WTC11 (cell line): ENCODE results near the gene VSTM2B. TPM values are rescaled to one million over a fixed set of nuclear protein-coding genes. Genes with fewer than 3 reads are reported as not detected.

ENCODE experiments used
- ATAC-seq: fragments of 200-7000 bp; cut with Tn5 transposase; 2 replicates; pipeline ENCODE4 v1.10.0; 2021; ENCODE audit warnings: mild to moderate bottlenecking, moderate library complexity
- CTCF ChIA-PET: fragments of 300-600 bp; sonication (Branson Sonifier 250); formaldehyde crosslinking; loops from one replicate; lab custom pipeline; 2021; ENCODE audit warnings: antibody characterized with exemption; lab: Charles Lee
- POLR2A ChIA-PET: fragments of 350-600 bp; sonication (Branson Sonifier 250); formaldehyde crosslinking; loops from one replicate; lab custom pipeline; 2021; ENCODE audit warnings: antibody characterized with exemption; lab: Charles Lee
- DNase-seq: peaks from one replicate; pipeline ENCODE4 v3.0.0; 2021; ENCODE audit warnings: low spot score
- H3K27ac Mint-ChIP-seq: 2 replicates; pipeline ENCODE4 v1.8.0; 2021; ENCODE audit warnings: mixed read lengths
- H3K27me3 Mint-ChIP-seq: 2 replicates; pipeline ENCODE4 v1.8.0; 2021; ENCODE audit warnings: low read depth, mild to moderate bottlenecking, moderate library complexity, mixed read lengths
- H3K36me3 Mint-ChIP-seq: 2 replicates; pipeline ENCODE4 v1.8.0; 2021; ENCODE audit warnings: mixed read lengths
- H3K4me1 Mint-ChIP-seq: 2 replicates; pipeline ENCODE4 v1.8.0; 2022; ENCODE audit warnings: mixed read lengths
- H3K4me3 Mint-ChIP-seq: 2 replicates; pipeline ENCODE4 v1.8.0; 2021; ENCODE audit warnings: mild to moderate bottlenecking, moderate library complexity, mixed read lengths
- H3K9me3 Mint-ChIP-seq: 2 replicates; pipeline ENCODE4 v1.8.0; 2021; ENCODE audit warnings: mixed read lengths
- ATF1 ChIP-seq: sonication (generic); formaldehyde crosslinking; IDR thresholded peaks from 2 replicates; pipeline ENCODE4 v1.8.1; 2023; ENCODE audit warnings: mild to moderate bottlenecking, moderate library complexity, missing genetic modification reagents
- CBFB ChIP-seq: sonication (generic); formaldehyde crosslinking; IDR thresholded peaks from 2 replicates; pipeline ENCODE4 v1.8.1; 2022; ENCODE audit warnings: mild to moderate bottlenecking, low read depth, missing genetic modification reagents
- HMGA2 ChIP-seq: fragments of 250-450 bp; sonication (Bioruptor Pico); IDR thresholded peaks from 2 replicates; pipeline ENCODE4 v1.4.0; 2021; ENCODE audit warnings: mild to moderate bottlenecking, moderate library complexity
- KAT7 ChIP-seq: sonication (generic); formaldehyde crosslinking; IDR thresholded peaks from 2 replicates; pipeline ENCODE4 v1.8.1; 2023; ENCODE audit warnings: missing genetic modification reagents, mild to moderate bottlenecking, borderline replicate concordance
- NR3C1 ChIP-seq: sonication (generic); formaldehyde crosslinking; conservative IDR thresholded peaks from 2 replicates; pipeline ENCODE4 v1.8.1; 2023; ENCODE audit warnings: low read depth, mild to moderate bottlenecking, missing genetic modification reagents
- OVOL2 ChIP-seq: fragments of 250-450 bp; sonication (Bioruptor Pico); IDR thresholded peaks from 2 replicates; pipeline ENCODE4 v1.9.0; 2021; ENCODE audit warnings: mild to moderate bottlenecking, borderline replicate concordance
- PRRX2 ChIP-seq: fragments of 250-450 bp; sonication (Bioruptor Pico); IDR thresholded peaks from 2 replicates; pipeline ENCODE4 v1.8.0; 2021; ENCODE audit warnings: mild to moderate bottlenecking
- SMAD3 ChIP-seq: sonication (generic); formaldehyde crosslinking; IDR thresholded peaks from 2 replicates; pipeline ENCODE4 v1.8.0; 2022; ENCODE audit warnings: missing genetic modification reagents, mild to moderate bottlenecking, borderline replicate concordance
- ZNF138 ChIP-seq: sonication (generic); formaldehyde crosslinking; conservative IDR thresholded peaks from 2 replicates; pipeline ENCODE4 v1.8.1; 2022; ENCODE audit warnings: mild to moderate bottlenecking, moderate library complexity, missing genetic modification reagents
- ZNF263 ChIP-seq: sonication (generic); formaldehyde crosslinking; IDR thresholded peaks from 2 replicates; pipeline ENCODE4 v1.8.1; 2022; ENCODE audit warnings: low read depth, mild to moderate bottlenecking, moderate library complexity, missing genetic modification reagents
- total RNA-seq: library from RNA; stranded (reverse); gene quantifications from 3 replicates; pipeline ENCODE4 v1.2.3, GENCODE V29; 2021
- TF ChIP-seq, protein P1 (sequence below): sonication (generic); formaldehyde crosslinking; IDR thresholded peaks from 2 replicates; pipeline ENCODE4 v1.8.1; 2023; ENCODE audit warnings: mild to moderate bottlenecking, missing genetic modification reagents, moderate library complexity
- TF ChIP-seq, protein P2 (sequence below): fragments of 200-600 bp; IDR thresholded peaks from 2 replicates; pipeline ENCODE4 v1.8.0; 2022; ENCODE audit warnings: antibody characterized with exemption
- TF ChIP-seq, protein P3 (sequence below): sonication (generic); formaldehyde crosslinking; IDR thresholded peaks from 2 replicates; pipeline ENCODE4 v1.8.1; 2023; ENCODE audit warnings: mild to moderate bottlenecking, missing genetic modification reagents, borderline replicate concordance
- TF ChIP-seq, protein P4 (sequence below): sonication (generic); formaldehyde crosslinking; IDR thresholded peaks from 2 replicates; pipeline ENCODE4 v1.8.0; 2023; ENCODE audit warnings: missing genetic modification reagents
- TF ChIP-seq, protein P5 (sequence below): sonication (generic); formaldehyde crosslinking; IDR thresholded peaks from 2 replicates; pipeline ENCODE4 v1.8.0; 2023; ENCODE audit warnings: missing genetic modification reagents, mild to moderate bottlenecking, borderline replicate concordance
- TF ChIP-seq, protein P6 (sequence below): fragments of 250-450 bp; sonication (Bioruptor Pico); IDR thresholded peaks from 2 replicates; pipeline ENCODE4 v1.9.0; 2021; ENCODE audit warnings: mild to moderate bottlenecking

The VSTM2B gene
- total RNA-seq, 1 experiment from 2014 or later: 3.2 TPM

DNA sequence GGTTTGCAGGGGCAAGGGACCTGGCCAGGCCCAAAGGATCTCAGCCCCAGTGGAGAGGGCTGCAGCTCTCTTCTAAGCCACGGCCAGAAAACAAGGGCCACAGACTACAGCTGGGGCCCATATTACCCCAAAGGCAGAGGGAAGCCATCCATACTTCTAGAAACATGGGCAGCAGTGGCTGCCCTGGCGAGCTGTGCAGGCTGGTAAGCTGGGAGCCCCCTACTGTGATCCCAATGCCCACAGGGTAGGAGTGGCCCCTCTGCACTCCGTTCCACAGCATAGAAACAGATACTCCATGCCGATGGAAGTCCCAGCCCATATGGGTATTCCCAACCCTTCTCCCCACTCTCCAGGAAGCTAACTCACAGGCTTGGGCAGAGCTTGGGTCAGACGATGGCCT, 25.1 kb downstream of the VSTM2B start (continued):
- TF ChIP-seq, protein P1, sequence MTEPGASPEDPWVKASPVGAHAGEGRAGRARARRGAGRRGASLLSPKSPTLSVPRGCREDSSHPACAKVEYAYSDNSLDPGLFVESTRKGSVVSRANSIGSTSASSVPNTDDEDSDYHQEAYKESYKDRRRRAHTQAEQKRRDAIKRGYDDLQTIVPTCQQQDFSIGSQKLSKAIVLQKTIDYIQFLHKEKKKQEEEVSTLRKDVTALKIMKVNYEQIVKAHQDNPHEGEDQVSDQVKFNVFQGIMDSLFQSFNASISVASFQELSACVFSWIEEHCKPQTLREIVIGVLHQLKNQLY (CRISPR knock-in tag): no peak
- TF ChIP-seq SMAD3 (CRISPR knock-in tag): no peak

DNA sequence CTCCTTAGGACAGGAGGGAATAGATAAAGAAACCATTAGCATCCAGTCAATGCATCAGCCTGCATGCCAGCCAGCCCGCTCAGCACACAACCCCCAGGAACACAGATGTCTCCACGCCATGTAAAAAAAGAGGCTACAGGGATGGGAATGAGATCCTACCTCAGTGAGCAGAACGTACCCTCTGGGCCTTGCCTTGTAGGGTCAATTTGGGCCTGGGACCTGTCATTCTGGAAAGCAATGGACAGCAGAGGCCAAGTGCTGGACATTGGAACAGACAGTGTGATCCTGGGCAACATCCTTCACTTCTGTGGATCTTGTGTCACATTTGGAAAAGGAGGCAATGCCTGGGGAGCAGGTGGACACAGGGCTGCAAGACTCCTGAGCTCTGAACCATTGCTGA, 26.0 kb downstream of the VSTM2B start:
- Mint-ChIP-seq H3K36me3 (peaks cover 25% of the 10 kb centered on the region), H3K27ac (no peak overlapping the region), H3K4me3 (no peak overlapping the region), H3K4me1 (no peaks in the 10 kb centered on the region), H3K27me3 (peaks cover 33% of the 10 kb centered on the region), H3K9me3 (peaks cover 41% of the 10 kb centered on the region)
- ATAC-seq: no peak
- CTCF ChIA-PET: no interaction called here
- TF ChIP-seq ATF1 (CRISPR knock-in tag) (no peak), ZNF263 (CRISPR knock-in tag) (no peak), PRRX2 (no peak), CBFB (CRISPR knock-in tag) (no peak), NR3C1 (no peak), KAT7 (CRISPR knock-in tag) (no peak)
- TF ChIP-seq, protein P2, sequence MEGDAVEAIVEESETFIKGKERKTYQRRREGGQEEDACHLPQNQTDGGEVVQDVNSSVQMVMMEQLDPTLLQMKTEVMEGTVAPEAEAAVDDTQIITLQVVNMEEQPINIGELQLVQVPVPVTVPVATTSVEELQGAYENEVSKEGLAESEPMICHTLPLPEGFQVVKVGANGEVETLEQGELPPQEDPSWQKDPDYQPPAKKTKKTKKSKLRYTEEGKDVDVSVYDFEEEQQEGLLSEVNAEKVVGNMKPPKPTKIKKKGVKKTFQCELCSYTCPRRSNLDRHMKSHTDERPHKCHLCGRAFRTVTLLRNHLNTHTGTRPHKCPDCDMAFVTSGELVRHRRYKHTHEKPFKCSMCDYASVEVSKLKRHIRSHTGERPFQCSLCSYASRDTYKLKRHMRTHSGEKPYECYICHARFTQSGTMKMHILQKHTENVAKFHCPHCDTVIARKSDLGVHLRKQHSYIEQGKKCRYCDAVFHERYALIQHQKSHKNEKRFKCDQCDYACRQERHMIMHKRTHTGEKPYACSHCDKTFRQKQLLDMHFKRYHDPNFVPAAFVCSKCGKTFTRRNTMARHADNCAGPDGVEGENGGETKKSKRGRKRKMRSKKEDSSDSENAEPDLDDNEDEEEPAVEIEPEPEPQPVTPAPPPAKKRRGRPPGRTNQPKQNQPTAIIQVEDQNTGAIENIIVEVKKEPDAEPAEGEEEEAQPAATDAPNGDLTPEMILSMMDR: no peak
- TF ChIP-seq, protein P3, sequence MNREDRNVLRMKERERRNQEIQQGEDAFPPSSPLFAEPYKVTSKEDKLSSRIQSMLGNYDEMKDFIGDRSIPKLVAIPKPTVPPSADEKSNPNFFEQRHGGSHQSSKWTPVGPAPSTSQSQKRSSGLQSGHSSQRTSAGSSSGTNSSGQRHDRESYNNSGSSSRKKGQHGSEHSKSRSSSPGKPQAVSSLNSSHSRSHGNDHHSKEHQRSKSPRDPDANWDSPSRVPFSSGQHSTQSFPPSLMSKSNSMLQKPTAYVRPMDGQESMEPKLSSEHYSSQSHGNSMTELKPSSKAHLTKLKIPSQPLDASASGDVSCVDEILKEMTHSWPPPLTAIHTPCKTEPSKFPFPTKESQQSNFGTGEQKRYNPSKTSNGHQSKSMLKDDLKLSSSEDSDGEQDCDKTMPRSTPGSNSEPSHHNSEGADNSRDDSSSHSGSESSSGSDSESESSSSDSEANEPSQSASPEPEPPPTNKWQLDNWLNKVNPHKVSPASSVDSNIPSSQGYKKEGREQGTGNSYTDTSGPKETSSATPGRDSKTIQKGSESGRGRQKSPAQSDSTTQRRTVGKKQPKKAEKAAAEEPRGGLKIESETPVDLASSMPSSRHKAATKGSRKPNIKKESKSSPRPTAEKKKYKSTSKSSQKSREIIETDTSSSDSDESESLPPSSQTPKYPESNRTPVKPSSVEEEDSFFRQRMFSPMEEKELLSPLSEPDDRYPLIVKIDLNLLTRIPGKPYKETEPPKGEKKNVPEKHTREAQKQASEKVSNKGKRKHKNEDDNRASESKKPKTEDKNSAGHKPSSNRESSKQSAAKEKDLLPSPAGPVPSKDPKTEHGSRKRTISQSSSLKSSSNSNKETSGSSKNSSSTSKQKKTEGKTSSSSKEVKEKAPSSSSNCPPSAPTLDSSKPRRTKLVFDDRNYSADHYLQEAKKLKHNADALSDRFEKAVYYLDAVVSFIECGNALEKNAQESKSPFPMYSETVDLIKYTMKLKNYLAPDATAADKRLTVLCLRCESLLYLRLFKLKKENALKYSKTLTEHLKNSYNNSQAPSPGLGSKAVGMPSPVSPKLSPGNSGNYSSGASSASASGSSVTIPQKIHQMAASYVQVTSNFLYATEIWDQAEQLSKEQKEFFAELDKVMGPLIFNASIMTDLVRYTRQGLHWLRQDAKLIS (CRISPR knock-in tag): no peak
- DNase-seq: no peak
- POLR2A ChIA-PET: no interaction called here

DNA sequence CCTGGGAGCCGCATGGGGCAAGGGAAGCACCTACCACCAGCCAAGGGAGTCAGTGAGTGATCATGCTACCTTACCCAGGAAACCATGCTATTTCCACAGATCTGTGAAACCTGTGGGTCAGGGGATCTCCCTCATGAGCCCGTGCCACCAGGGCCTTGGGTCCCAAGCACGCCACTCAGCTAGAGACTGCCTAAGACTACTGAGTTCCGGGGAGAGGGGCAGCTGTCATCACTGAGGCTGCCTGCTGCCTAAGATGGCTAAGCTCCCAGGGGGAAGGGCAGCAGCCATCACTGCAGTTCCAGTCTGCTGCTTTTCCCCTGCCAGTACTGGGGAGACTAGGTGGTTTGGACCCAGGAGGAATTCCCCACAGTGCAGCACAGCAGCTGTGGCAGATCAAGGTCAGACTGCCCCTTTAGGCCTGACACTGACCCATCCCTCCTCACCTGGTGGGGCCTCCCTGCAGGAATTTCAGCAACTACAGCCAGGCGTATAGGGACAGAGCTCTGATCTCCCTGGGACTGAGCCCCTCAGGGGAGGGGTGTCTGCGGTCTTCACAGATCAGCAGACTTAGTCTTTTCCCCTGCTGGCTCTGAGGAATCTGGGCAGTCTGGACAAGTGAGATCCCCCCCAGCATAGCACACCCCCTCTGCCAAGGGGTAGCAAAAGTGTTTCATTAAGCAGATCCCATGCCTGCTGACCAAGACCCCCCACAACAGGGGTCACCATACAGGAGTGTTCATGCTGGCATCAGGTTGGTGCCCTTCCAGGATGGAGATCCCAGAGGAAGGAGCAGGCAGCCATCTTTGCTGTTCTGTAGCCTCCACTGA, 26.9 kb downstream of the VSTM2B start:
- Mint-ChIP-seq H3K4me1 (no peaks in the 10 kb centered on the region), H3K27me3 (peaks cover 33% of the 10 kb centered on the region), H3K4me3 (no peak overlapping the region), H3K36me3 (peaks cover 25% of the 10 kb centered on the region), H3K27ac (no peak overlapping the region), H3K9me3 (peaks cover 50% of the 10 kb centered on the region)
- ChIA-PET CTCF (interaction anchor here (1.3 kb wide), 1 partner anchor 25 kb away, joined by 3 read pairs; no protein-coding TSS in a partner anchor), POLR2A (no interaction called here)
- ATAC-seq (no peak), DNase-seq (no peak)
- TF ChIP-seq, protein P4, sequence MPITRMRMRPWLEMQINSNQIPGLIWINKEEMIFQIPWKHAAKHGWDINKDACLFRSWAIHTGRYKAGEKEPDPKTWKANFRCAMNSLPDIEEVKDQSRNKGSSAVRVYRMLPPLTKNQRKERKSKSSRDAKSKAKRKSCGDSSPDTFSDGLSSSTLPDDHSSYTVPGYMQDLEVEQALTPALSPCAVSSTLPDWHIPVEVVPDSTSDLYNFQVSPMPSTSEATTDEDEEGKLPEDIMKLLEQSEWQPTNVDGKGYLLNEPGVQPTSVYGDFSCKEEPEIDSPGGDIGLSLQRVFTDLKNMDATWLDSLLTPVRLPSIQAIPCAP (CRISPR knock-in tag): no peak
- TF ChIP-seq, protein P5, sequence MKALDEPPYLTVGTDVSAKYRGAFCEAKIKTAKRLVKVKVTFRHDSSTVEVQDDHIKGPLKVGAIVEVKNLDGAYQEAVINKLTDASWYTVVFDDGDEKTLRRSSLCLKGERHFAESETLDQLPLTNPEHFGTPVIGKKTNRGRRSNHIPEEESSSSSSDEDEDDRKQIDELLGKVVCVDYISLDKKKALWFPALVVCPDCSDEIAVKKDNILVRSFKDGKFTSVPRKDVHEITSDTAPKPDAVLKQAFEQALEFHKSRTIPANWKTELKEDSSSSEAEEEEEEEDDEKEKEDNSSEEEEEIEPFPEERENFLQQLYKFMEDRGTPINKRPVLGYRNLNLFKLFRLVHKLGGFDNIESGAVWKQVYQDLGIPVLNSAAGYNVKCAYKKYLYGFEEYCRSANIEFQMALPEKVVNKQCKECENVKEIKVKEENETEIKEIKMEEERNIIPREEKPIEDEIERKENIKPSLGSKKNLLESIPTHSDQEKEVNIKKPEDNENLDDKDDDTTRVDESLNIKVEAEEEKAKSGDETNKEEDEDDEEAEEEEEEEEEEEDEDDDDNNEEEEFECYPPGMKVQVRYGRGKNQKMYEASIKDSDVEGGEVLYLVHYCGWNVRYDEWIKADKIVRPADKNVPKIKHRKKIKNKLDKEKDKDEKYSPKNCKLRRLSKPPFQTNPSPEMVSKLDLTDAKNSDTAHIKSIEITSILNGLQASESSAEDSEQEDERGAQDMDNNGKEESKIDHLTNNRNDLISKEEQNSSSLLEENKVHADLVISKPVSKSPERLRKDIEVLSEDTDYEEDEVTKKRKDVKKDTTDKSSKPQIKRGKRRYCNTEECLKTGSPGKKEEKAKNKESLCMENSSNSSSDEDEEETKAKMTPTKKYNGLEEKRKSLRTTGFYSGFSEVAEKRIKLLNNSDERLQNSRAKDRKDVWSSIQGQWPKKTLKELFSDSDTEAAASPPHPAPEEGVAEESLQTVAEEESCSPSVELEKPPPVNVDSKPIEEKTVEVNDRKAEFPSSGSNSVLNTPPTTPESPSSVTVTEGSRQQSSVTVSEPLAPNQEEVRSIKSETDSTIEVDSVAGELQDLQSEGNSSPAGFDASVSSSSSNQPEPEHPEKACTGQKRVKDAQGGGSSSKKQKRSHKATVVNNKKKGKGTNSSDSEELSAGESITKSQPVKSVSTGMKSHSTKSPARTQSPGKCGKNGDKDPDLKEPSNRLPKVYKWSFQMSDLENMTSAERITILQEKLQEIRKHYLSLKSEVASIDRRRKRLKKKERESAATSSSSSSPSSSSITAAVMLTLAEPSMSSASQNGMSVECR: no peak
- TF ChIP-seq OVOL2 (CRISPR knock-in tag) (no peak), HMGA2 (CRISPR knock-in tag) (no peak), ZNF138 (CRISPR knock-in tag) (no peak)
- TF ChIP-seq, protein P6, sequence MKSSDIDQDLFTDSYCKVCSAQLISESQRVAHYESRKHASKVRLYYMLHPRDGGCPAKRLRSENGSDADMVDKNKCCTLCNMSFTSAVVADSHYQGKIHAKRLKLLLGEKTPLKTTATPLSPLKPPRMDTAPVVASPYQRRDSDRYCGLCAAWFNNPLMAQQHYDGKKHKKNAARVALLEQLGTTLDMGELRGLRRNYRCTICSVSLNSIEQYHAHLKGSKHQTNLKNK (CRISPR knock-in tag): no peak
- TF ChIP-seq, protein P3 (CRISPR knock-in tag): no peak
